ENCODE data around the gene HMGCL.
"Not testable (repeated sequence)": the region's sequence is repeated elsewhere in the genome, so short reads cannot be mapped to it uniquely, and the experiment has no call there.

Gene HMGCL

GRCh38 chr1:23797478-23798448 lies 27.5 kb downstream of the HMGCL start:
- DNase-seq, result no peak

- DNase-seq, result no peak
Observed at GRCh38 chr1:23796466-23797271, 28.6 kb downstream of the HMGCL start.

GRCh38 chr1:23795676-23796465 lies 29.4 kb downstream of the HMGCL start:
- no peak for DNase-seq

GRCh38 chr1:23794732-23795182 lies 30.5 kb downstream of the HMGCL start:
- DNase-seq, result not testable (repeated sequence)

- no peak for DNase-seq
Observed at GRCh38 chr1:23793861-23794731, 31.1 kb downstream of the HMGCL start.

- no peak for DNase-seq
Observed at GRCh38 chr1:23793018-23793781, 32.0 kb downstream of the HMGCL start.

GRCh38 chr1:23792151-23792945 lies 32.9 kb downstream of the HMGCL start:
- no peak for DNase-seq

GRCh38 chr1:23791516-23792047 lies 33.6 kb downstream of the HMGCL start:
- DNase-seq, result no peak

GRCh38 chr1:23790696-23791515 lies 34.3 kb downstream of the HMGCL start, which contains the start of gene LYPLA2:
TSS of gene LYPLA2 (plus strand) at chr1:23791145. CDS start at chr1:23792683, 1,538 bp downstream.
- DNase-seq, result peak; percentile 54

GRCh38 chr1:23788695-23789094 lies 36.5 kb downstream of the HMGCL start:
- no peak for DNase-seq

GRCh38 chr1:23787701-23788100 lies 37.5 kb downstream of the HMGCL start:
- no peak for DNase-seq

GRCh38 chr1:23784846-23785245 lies 40.4 kb downstream of the HMGCL start:
- DNase-seq, result no peak

GRCh38 chr1:23783141-23783540 lies 42.1 kb downstream of the HMGCL start:
- DNase-seq, result not testable (repeated sequence)

- no peak for DNase-seq
Observed at GRCh38 chr1:23779826-23780371, 45.3 kb downstream of the HMGCL start.

GRCh38 chr1:23777979-23778814 lies 47.0 kb downstream of the HMGCL start, which contains the start of gene PITHD1:
TSS of gene PITHD1 (plus strand) at chr1:23778418. CDS start at chr1:23778516, 98 bp downstream.
- peak; percentile 13 for DNase-seq

GRCh38 chr1:23776217-23776616 lies 49.0 kb downstream of the HMGCL start:
- no peak for DNase-seq

- no peak for DNase-seq
Observed at GRCh38 chr1:23774174-23774880, 50.9 kb downstream of the HMGCL start.
